Stimulated activated CD4-positive, alpha-beta T cell treated with anti-CD3 and anti-CD28 coated beads, Interleukin-2, amount 100 ng/mL, for 24 hours (primary cell): ENCODE results near the gene TMEM185A.
"Not testable (repeated sequence)": the region's sequence is repeated elsewhere in the genome, so short reads cannot be mapped to it uniquely, and the experiment has no call there.

Experiments used
- DNase-seq, 2 donors: peaks; one replicate each; pipeline ENCODE4 v3.0.0-alpha.2; 2020

TMEM185A gene

DNA sequence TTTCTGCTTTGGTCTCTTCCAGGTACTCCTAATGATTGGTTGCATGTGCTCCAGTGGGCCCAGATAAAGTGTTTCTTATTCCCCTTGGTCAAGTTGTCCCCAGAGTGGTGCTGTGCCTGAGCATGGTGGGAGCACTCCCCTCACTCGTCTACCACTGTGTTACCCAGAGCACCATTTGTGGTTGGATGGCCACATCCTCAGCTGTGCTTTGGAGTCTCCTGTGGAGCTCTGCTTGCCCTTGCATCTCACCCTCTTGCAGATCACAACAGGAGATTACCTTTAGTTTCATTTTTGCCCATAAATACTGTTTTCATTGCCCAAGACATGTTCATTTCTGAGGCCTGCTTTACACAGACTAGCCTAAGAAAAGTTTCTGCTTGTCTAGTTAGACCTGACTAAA, 81.1 kb downstream of the TMEM185A start:
- not testable (repeated sequence) for DNase-seq

DNA sequence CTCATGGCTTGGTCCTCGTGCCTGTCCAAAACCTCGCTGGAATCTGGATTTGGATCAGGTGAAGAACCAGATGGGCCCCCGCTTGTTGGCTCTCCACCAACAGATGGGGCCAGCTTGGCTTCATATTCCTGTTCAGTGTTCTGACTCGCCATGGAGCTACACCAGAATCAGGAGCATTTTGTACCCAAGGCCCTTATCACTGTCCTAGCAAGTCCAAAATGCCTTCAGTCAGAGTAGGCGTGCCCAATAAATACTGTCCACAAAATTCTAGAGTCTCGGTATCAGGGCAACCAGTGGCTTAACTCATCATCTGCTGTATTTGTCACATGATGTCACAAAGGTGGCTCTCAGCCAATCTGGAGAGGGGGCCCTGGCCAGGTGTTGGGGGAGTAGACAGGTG, 81.9 kb downstream of the TMEM185A start, which contains the start of gene HSFX3:
HSFX3 (minus strand) TSS at position 224 of the 400 bp plus-strand sequence; CDS start at position 152, 72 bp downstream.
- DNase-seq, result not testable (repeated sequence)

DNA sequence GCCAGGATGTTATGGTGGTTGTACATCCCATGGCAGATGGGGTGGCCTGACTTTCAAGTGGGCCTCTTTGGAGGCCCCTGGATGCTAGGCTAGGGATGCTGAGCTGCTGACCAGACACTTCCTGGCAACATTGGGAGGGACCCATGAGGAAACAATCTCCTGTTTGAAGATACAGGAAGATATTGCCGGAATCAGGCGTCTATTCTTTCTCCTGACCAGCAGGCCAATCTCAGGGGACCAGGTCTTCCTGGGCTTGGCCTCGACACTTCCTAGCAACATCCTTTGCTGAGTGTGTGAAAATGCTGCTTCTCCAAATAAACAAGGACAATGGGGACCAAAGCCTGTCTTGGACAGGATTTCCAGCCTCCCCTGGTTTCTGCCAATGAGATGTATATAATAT, 83.8 kb downstream of the TMEM185A start:
- not testable (repeated sequence) for DNase-seq

DNA sequence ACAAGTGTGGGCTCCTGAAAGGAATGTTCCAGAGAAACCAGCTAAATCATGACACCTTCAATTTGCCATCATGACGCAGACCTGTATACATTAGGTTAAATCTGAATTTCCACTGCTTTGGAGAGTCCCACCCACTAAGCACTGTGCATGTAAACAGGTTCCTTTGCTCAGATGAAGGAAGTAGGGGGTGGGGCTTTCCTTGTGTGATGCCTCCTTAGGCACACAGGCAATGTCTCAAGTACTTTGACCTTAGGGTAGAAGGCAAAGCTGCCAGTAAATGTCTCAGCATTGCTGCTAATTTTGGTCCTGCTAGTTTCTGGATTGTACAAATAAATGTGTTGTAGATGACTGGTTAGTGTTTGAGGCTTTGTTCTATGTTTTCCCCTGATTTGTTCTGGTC, 84.6 kb downstream of the TMEM185A start:
- not testable (repeated sequence) for DNase-seq
